AG04450 (cell line): ENCODE data around the gene KCNIP3. TPM values are rescaled to one million over a fixed set of nuclear protein-coding genes. Genes with fewer than 3 reads are reported as not detected.

Source experiments
- CTCF ChIA-PET: fragments of 300-600, 350-600 bp; formaldehyde crosslinking; extraction: SDS; loops from one replicate; lab custom pipeline; 2022; ENCODE audit warnings: antibody characterized with exemption, inconsistent platforms; lab: Charles Lee
- POLR2A ChIA-PET: fragments of 350-600 bp; formaldehyde crosslinking; extraction: SDS; loops from one replicate; lab custom pipeline; 2021; ENCODE audit warnings: antibody characterized with exemption, inconsistent platforms; lab: Yijun Ruan, JAX
- DNase-seq: peaks from one replicate; pipeline ENCODE4 v3.0.0-alpha.2; 2011; ENCODE audit warnings: low read depth, low spot score
- H3K27ac ChIP-seq: one replicate; pipeline ENCODE4 v1.5.1; 2012; ENCODE audit warnings: low read depth, low read length, control low read depth
- H3K27me3 ChIP-seq: one replicate; pipeline ENCODE4 v1.6.0; 2012; ENCODE audit warnings: low read length; ENCODE audit not compliant: control insufficient read depth, insufficient read depth
- H3K4me3 ChIP-seq: 2 replicates; pipeline ENCODE4 v1.5.1; 2011; ENCODE audit warnings: mild to moderate bottlenecking, low read depth, low read length, control low read depth
- H3K9me3 ChIP-seq: 2 replicates; pipeline ENCODE4 v1.5.1; 2012; ENCODE audit warnings: low read length; ENCODE audit not compliant: control insufficient read depth, insufficient read depth
- polyA plus RNA-seq: library from polyadenylated mRNA; depleted of rRNA; stranded (reverse); fragments of >200 nt; gene quantifications from 2 replicates; pipeline ENCODE4 v1.2.3, GENCODE V29; 2011
- TF ChIP-seq, protein P1 (sequence below): IDR thresholded peaks from 2 replicates; pipeline ENCODE4 v1.5.1; 2011; ENCODE audit warnings: low read depth, low read length, control low read depth, inconsistent platforms

KCNIP3 gene
- polyA plus RNA-seq, 1 experiment = 0.12 TPM

DNA sequence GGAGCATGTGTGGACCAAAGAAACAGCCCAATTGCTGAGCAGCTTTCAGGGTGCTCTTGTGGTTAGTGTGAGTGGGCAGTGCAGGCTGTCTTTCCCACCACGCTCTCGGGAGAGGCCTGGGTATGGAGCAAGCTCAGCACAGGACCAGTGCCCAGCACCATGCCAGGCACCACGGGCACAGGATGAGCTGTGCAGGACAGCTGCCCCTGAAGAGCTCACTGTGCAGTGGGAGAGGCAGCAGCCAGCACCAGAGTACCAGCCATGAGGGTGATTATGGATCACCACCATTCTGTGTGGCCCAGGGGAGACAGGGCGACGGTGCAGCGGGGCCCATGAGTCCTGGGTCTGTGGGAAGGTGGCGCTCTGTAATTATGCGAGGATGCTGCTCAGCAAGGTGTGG is 75.7 kb downstream of the KCNIP3 start:
- no peak for DNase-seq
- ChIA-PET POLR2A (no interaction called here), CTCF (no interaction called here)
- Histone ChIP-seq H3K4me3 (no peak overlapping the region), H3K27ac (no peak overlapping the region), H3K27me3 (peaks cover 5% of the 10 kb centered on the region), H3K9me3 (no peaks in the 10 kb centered on the region)
- TF ChIP-seq, protein P1, sequence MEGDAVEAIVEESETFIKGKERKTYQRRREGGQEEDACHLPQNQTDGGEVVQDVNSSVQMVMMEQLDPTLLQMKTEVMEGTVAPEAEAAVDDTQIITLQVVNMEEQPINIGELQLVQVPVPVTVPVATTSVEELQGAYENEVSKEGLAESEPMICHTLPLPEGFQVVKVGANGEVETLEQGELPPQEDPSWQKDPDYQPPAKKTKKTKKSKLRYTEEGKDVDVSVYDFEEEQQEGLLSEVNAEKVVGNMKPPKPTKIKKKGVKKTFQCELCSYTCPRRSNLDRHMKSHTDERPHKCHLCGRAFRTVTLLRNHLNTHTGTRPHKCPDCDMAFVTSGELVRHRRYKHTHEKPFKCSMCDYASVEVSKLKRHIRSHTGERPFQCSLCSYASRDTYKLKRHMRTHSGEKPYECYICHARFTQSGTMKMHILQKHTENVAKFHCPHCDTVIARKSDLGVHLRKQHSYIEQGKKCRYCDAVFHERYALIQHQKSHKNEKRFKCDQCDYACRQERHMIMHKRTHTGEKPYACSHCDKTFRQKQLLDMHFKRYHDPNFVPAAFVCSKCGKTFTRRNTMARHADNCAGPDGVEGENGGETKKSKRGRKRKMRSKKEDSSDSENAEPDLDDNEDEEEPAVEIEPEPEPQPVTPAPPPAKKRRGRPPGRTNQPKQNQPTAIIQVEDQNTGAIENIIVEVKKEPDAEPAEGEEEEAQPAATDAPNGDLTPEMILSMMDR = no peak

DNA sequence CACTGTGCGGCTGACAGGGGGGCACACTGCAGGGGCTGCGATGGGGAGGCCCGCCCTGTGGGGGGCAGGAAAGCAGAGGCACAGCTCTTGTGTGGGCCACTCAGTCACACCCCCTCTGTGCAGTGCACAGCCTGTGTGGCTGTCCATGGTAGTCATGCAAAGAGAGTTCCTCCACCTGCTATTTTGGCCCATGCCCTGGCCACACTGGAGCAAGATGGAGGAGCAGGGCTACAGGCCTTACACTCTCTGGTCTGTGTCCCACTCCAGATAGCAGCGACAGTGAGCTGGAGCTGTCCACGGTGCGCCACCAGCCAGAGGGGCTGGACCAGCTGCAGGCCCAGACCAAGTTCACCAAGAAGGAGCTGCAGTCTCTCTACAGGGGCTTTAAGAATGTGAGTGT is 76.9 kb downstream of the KCNIP3 start:
- ChIA-PET POLR2A (no interaction called here), CTCF (interaction anchor here (2.1 kb wide), 1 partner anchor 15 kb away, joined by 6 read pairs; no protein-coding TSS in a partner anchor)
- DNase-seq = no peak
- H3K27ac ChIP-seq = no peak overlapping the region
- H3K27me3 ChIP-seq = peaks cover 2% of the 10 kb centered on the region
- TF ChIP-seq, protein P1 = no peak
- no peak overlapping the region for H3K4me3 ChIP-seq
- H3K9me3 ChIP-seq = no peaks in the 10 kb centered on the region

DNA sequence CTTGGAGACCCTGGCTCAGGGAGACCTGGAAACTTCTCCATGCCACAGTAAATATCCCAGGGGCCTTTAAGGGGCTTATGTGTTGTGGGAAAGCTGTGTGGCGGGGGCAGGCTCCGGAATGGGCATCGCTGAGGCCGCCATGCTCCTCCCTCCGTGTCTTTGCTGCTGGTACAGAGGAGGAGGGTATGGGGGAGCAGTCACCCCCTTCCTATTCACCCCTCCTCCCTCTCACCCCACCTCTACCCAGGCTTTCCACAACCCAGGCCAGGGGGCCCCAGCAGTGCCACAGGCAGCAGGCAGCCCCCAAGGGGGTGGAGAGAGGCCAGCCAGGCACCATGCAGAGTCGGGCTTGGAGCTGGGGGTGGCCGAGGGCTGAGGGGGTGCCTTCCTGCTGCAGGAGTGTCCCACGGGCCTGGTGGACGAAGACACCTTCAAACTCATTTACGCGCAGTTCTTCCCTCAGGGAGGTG is 77.3 kb downstream of the KCNIP3 start:
- CTCF ChIA-PET = interaction anchor here (2.1 kb wide), 1 partner anchor 15 kb away, joined by 6 read pairs; no protein-coding TSS in a partner anchor
- Histone ChIP-seq H3K27me3 (peaks cover 2% of the 10 kb centered on the region), H3K9me3 (no peaks in the 10 kb centered on the region), H3K4me3 (no peak overlapping the region), H3K27ac (no peak overlapping the region)
- TF ChIP-seq, protein P1 = no peak
- POLR2A ChIA-PET = no interaction called here
- DNase-seq = no peak

DNA sequence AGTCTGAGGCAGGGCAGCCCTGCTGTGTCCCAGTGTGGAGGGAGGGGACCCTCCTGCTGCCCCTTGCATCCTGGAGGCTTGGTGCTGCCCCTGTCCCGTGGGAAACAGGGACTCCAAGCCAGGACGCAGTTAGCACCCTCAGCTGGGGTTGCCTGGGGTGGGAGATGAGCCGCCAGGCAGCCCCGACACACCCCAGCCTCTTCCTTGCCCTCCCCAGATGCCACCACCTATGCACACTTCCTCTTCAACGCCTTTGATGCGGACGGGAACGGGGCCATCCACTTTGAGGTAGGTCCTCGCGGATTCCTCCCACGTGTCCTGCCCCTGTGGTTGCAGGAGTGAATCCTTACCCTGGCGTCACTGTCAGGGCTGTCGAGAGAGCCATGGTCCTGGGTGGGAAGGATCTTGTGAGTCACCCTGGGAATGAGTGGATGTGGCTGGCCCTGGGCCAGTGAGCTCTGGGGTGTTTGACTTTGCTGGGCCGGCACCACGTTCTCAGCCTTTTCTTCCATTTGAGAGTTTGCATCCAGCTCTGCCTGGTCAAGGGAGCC is 77.8 kb downstream of the KCNIP3 start:
- H3K27ac ChIP-seq = no peak overlapping the region
- no peak for DNase-seq
- no peak overlapping the region for H3K4me3 ChIP-seq
- ChIA-PET POLR2A (no interaction called here), CTCF (interaction anchor here (2.1 kb wide), 1 partner anchor 14 kb away, joined by 6 read pairs; no protein-coding TSS in a partner anchor)
- H3K9me3 ChIP-seq = no peaks in the 10 kb centered on the region
- TF ChIP-seq, protein P1 = no peak
- H3K27me3 ChIP-seq = peaks cover 2% of the 10 kb centered on the region

DNA sequence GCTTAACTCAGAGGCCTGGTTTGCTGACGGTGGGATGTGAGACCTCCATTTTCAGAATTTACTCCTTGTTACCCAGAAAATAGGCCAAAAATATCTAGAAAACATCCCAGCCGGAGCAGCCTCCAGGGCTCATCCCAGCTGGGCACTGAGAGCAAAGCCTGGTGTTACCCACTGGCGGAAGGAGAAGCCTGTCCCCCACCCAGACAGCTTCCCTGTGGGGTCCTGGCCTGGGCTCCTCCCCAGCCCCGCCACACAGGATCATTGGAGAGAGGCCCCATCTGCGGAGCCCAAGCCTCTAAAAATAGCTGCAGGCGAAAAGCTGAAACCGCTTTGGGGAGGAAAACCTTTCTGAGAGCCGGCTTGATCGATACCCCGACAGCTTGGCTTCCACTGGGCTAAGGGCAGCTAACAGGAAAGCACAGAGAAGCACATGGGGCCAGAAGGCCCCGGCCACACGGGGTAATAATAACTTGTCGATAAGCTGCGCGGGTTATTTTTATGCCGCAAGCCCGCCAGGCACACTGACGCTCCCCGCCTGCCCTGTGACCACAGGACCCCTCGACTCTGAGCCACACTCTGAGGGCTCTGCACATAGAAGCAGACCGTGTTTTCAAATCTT is 78.5 kb downstream of the KCNIP3 start:
- POLR2A ChIA-PET = no interaction called here
- CTCF ChIA-PET = interaction anchor here (2.1 kb wide), 1 partner anchor 13 kb away, joined by 6 read pairs; no protein-coding TSS in a partner anchor
- DNase-seq = no peak

More for the DNA sequence above, 78.5 kb downstream of the KCNIP3 start:
- TF ChIP-seq, protein P1 = no peak
- H3K27me3 ChIP-seq = peaks cover 2% of the 10 kb centered on the region
- H3K9me3 ChIP-seq = no peaks in the 10 kb centered on the region
- H3K4me3 ChIP-seq = no peak overlapping the region
- no peak overlapping the region for H3K27ac ChIP-seq
